MM.1S (cell line): ENCODE data around the gene KDM4C.

Experiments
- CTCF ChIP-seq: fragments of 300-600 bp; sonication (generic); IDR thresholded peaks from 2 replicates; pipeline ENCODE4 v1.5.1; 2016; ENCODE audit warnings: antibody characterized with exemption, low read length, mixed read lengths
- EZH2 ChIP-seq: fragments of 300-600 bp; sonication (generic); optimal IDR thresholded peaks from 2 replicates; pipeline ENCODE3; 2017; ENCODE audit warnings: low read depth, mild to moderate bottlenecking, antibody characterized with exemption, low read length, mixed read lengths

- TF ChIP-seq CTCF (no peak), EZH2 (no peak)
Measured at GRCh38 chr9:6926436-6926835, 168.7 kb downstream of the KDM4C start.
